SKM-1 (cell line): ENCODE measurements around the gene SIM2.

Experiments used
- DNase-seq: peaks from one replicate; lab custom pipeline; 2025; ENCODE audit not compliant: unreplicated experiment; lab: John Stamatoyannopoulos, UW

The SIM2 gene

GRCh38 chr21:36791695-36792470 lies 93.0 kb downstream of the SIM2 start:
- no peak for DNase-seq

- DNase-seq, result no peak
These were observed 93.6 kb downstream of the SIM2 start for GRCh38 chr21:36792505-36792967.

- no peak for DNase-seq
These were observed 97.2 kb downstream of the SIM2 start for GRCh38 chr21:36796070-36796469.

- DNase-seq, result no peak
These were observed 99.6 kb downstream of the SIM2 start for GRCh38 chr21:36798491-36798890.
